HG02870 (cell line): ENCODE results near the gene CAMTA1.

Experiments
- ATAC-seq: cut with Tn5 transposase; IDR thresholded peaks from one replicate; pipeline ENCODE4 v1.9.1; 2021; ENCODE audit warnings: mild to moderate bottlenecking, moderate library complexity; ENCODE audit not compliant: unreplicated experiment

The CAMTA1 gene

DNA sequence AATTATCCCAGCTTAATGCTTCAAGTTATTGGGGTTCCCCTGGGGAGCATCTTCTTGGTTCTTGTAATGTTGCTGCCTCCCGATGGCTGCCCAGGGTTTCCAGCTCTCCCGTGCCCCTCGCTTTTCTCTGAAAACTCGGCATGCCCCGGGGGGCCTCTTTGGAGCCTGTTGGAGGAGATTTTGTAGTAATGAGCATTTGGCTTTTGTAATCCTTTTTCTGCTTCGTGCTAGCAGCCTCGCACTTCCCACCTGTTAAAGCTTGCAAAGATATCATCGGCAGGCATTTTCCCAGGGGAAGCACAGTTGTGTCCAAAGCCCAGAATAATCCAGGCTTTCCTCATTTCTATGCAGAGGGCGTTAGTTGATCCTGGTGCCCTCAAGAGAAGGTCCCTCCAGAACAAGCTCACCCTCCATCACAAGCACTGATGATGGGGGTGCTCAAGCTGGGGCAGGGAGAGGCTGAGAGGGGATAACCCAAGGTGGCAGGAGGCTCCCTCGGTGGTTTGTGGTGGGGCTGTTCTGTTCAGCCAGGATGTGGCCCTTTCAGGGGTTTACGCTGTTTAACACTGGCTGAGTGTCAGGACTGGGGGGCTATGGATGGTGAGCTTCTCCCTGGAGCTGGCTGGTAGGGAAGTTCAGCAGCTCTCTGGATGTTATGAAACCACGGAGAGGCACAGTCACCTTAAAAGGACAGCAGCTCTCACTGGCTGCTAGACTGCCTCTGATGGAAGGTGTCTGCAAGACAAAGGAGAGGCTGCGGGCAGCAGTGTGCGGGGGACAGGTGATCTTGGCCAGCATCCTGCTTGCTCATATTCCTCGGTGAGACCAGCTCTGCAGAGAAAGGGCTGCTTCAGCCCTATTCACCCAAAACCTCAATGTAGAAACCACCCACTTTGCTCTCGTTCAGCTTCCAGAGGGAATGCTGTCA lies 508.7 kb downstream of the CAMTA1 start:
- ATAC-seq, result no peak

DNA sequence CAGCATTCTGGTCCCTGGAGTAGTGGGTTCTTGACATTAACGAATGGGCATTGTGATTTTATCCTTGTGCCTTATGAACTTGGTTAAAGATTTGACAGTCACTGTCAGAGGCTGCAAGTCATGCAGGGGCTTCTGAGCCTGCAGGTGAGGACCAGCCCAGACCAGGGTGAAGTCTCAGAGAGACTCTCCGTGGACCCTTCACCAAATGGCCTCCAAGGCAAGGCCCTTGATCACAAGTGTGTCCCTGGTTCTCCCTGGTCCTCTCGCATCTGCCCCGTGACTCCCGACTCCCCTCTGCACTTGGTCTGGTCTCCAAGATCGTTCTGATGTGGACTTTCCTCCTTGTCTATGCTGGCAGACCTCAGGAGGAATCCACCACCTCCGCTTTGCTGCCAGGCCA lies 509.4 kb downstream of the CAMTA1 start:
- ATAC-seq, result no peak

DNA sequence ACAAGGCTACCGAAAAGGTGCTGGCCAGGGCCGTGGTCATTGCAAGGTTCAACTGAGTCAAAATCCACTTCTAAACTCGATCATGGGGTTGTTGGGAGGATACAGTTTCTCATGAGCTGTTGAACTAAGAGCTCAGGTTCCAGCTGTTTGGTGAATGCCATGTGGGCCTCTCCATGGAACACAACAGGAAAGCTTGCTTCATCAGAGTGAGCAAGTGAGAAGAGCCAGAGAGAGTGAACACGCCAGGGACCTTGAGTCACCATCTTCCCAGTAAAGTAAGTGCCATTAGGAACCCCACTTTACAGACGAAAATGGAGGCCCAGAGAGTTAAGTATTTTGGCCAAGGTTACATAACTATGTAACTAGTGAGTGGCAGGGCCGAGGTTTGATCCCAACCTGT lies 510.7 kb downstream of the CAMTA1 start:
- ATAC-seq, result no peak

DNA sequence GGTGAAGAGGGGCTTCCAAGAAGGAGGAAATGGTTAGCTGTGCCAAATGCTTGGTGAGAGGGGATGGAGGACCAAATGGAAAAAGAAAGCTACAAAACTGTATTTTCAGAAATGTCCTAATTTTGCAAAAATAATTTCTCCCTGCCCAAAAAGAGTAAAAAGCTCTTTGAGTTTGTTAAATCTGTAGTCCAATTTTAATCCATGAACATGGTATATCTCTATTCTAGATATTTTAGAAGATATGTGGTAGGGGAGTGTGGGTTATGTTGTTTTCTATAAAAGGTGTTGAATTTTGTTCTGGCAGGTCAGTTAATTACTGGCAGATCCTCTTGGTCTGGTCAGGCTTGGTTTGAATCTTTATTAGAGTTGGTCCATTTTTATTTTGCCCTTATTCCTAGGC lies 511.7 kb downstream of the CAMTA1 start:
- ATAC-seq, result no peak

DNA sequence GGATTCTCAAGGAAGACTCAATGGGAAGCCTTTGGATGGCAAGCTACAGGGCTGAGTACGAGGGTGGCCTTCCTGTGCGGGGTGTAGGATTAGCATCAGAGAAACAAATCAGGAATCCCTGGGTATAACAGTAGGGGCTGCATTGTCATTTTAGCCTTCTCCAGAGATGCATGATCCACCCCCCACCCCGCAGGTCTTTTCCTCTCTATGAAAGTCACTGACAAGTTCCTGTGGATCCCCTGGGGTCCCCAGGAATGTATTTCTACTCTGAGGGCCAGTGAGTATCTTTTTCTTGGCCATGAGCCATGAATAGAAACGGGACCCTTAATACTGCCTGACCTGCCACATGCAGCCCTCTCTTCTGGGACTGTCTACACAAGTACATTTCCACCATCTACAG lies 512.9 kb downstream of the CAMTA1 start:
- ATAC-seq, result no peak

DNA sequence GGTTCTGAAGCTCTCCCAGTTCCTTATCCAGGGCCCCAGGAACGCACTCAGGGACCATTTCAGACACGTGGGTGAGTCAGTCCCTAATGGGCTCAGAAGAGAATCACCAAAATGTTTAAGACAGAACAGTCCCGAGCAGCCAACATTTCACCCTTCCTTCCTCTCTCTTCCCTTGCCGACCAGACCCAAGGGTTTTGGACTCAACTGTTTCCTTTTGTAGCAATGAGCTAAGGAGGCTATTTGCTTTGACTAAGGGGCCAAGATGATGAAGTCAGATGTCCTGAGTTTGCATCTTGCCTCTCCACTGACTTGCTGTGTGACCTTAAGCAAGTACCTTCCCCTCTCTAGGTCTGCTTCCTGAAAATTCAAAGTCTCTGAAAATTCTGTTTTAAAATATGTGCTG lies 513.5 kb downstream of the CAMTA1 start:
- no peak for ATAC-seq

DNA sequence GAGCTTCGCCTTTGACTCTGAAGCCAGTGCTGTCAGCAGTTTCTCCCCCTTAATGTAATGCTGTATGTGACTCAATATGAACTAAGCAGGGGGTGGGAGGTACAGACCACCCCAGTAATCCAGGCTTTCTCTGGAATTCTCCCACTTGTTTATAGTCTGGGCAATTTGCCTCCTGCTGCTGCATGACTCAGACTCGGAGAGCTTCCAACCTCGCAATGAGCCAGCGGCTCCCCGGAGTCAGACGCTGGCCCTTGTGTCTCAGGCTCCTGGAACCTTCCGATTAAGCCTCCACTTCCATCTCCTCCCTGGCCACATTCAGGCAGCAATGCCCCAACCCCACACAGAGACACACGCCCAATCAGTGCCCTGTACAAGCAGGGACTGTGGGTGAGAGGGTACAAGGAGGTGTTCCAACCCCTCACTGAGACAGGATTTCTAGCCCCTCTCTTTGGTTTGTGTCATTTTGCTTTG lies 514.1 kb downstream of the CAMTA1 start:
- no peak for ATAC-seq

DNA sequence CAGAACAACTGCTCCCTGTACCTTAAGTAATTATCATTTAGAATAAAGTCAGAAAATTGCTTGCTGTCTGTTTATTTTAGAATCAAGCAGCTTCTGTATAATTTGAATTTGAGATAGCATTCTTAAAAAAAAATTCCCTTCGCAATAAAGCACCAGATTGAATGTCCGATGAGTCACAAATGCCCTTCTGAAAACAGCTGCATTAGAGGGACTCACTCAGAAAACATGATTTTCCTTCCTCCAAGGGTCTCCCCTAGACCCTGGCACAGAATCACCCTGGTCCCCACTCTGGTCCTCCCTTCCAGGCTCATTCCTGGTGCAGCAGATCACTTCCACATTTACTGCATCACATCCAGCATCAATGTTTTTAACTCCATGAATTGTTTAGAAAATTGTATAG lies 514.7 kb downstream of the CAMTA1 start:
- ATAC-seq, result no peak

DNA sequence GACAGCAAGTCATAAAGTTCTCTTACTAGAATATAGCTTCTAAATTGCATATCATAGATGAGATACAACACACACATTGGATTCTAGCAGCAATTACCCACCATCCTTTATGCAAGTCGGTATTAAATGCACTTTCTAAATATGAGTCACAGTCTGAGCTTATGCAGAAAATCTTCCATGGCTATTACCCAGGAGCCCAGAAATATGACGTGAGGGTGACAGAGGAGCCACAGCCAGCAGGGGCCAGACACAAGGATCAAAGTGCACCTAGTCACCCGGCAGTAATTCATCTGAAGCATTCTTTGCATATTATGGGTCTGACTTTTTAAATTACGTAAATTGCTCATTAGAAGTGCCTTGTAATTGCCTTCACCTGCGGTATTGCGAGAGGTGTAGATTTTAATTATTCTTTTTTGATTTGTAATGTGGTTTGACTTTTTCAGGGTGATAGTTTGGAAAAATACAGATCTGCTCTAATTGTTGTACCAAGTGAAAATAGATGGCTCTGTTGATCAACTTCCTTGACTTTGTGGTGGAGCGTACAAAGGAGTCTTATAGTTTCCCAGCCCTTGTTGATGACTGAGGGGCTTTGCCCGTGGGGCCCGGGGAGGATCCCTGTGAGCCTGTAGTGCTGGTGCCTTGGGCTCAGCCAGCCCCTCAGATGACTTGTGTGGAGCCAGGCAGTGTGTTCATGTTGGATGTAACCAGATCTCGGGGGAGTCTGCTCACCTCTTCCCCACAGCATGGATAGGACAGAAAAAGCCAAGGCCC lies 515.8 kb downstream of the CAMTA1 start:
- ATAC-seq, result no peak

DNA sequence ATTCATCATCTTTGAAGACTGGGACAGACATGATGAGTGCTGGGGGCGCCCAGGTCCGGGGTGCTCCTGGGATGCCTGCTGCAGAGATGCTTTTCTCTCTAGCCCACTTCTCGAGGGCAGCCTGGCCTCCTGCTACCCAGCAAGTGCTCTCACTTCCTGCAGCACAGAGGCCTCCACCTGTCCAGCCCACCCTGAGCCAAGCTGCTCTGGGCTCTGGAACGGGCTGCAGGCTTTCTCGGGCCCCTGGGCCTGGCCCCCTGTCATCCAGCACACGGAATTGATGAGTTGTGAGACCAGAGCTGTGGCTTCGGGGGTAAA lies 516.4 kb downstream of the CAMTA1 start:
- ATAC-seq, result no peak

DNA sequence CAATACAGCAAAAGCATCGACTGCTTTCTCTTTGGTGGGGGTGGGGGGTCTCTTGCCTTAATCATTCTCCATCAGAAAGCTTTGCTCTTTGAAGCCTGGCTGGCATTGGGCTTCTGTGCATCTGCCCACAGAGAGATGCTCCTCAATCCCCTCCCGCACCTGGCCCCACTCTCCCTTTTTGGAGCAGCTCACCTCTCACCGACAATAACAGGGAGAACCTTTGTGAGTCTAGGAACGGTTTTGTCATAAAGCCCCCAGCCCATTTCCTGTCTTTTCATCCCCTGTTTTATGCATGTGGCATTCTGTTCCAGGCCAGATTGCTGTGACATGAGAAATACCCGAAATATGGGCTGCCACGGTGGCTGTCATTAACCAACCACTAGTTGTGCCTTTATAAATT lies 516.9 kb downstream of the CAMTA1 start:
- ATAC-seq, result no peak

DNA sequence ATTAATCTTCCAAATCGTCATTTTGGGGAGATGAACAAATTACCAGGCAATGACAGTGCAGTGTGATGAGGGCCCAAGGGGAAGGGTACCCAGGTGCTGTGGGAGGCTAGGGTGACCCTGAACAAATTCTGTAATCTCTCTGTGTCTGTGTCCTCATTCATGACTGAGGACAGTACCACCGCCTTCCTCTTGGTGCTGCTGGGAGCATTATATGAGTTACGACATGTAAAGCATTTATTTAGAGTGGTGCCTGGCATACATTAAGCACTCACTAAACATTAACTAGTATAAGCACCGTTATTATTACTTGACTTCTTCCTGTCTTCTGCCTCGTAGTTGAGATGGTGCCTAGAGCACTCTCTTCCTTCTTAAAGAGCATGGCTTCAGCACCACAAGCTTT lies 517.6 kb downstream of the CAMTA1 start:
- no peak for ATAC-seq

DNA sequence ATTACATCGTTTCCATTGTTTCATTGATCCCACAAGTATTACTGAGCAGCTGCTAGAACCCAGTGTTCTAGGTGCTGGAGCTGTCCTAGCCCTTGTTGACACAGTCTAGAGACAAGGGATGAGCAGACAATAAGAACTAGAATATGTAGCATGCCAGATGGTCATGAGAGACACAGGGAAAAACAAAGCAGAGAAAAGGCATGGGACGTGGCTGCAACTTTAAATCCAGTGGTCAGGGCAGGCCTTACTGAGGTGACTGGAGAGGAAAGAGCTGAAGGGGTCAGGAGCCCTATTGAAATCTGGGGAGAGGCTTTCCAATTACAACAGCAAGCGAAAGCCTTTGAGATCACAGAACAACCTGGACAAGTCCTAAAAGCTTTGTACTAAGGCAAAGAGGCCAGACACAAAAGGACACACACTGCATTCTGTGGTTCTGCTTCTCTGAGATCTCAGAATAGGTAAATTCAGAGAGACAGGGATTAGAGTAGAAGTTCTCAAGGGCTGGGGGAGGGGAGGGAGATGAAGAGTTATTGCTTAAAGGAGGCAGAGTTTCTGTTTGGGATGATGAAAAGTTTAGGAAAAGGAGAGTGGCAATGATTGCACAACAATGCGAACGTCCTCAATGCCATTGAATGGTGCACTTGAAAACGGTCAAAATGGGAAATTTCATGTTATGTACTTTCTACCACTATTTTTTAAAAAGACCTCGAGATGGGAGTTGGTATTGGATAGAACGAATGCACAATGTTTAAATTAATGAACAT lies 518.5 kb downstream of the CAMTA1 start:
- no peak for ATAC-seq

DNA sequence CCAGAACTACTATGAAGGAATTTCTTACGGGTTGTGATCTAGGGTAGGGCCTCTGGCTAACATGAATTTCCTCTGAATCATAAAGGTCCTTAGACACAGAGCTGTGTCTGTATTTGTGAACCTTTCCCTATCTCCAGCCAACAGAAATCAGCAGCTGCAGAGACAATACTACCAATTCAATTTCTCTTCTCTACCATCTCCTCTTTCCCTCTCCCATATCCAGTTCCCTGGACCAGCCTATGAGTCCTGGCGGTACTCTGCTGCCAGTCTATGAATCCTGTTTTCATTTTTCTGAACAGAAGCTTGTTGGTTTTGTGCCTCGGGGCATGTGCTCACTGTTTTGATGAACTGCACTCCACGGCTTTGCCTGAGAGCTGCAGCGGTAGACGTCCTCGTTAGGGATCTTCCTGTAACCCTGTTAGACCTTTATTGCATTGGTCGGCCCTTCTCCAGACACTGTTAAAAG lies 527.9 kb downstream of the CAMTA1 start:
- ATAC-seq, result no peak

DNA sequence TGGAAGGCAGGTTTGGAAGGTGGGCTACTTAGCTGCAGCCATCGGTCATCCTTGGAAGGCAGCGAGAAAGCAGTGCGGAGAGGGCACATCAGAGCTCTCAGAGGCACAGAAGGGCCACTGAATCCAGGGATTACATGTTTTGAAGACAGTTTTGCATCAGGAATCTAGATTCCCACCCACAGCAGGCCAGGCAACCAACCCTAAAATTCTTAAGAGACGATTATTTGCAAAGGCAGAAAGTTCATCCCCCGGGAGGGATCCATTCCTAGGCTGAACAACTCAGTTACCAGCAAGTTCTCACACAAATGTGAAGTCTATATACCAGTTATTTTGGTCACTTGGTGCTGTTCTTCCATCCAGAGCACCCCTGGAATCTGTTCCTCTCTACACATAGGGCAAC lies 528.6 kb downstream of the CAMTA1 start:
- no peak for ATAC-seq

DNA sequence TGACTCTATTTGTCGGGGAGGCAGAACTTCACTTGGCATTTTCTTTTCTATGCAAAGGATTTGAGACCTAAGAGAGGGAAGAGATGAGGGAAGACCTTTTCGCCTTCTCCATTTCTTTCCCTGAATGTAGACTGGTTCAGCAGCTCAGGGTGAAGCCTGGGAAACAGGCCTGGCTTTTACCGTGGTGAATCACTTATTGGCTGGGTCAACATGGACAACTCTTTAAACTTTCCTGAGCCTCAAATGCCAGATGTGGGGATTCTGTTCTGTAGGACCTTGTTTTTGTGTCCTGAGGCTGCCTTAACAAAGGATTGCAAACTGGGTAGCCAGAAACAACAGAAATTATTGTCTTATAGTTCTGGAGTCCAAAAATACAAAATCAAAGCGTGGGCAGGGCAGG lies 530.1 kb downstream of the CAMTA1 start:
- ATAC-seq, result no peak

DNA sequence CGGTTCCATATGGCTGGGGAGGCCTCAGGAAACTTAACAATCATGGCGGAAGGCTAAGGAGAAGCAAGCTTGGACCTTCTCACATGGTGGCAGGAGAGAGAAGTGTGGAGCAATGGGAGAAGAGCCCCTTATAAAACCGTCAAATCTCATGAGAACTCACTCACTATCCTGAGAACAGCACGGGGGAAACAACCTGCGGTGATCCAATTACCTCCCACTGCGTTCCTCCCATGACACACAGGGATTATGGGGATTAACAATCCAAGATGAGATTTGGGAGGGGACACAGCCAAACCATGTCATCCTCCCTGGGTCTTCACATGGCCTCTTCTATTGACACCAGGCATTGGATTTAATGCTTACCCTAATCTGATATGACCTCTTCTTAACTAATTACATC lies 530.7 kb downstream of the CAMTA1 start:
- no peak for ATAC-seq

DNA sequence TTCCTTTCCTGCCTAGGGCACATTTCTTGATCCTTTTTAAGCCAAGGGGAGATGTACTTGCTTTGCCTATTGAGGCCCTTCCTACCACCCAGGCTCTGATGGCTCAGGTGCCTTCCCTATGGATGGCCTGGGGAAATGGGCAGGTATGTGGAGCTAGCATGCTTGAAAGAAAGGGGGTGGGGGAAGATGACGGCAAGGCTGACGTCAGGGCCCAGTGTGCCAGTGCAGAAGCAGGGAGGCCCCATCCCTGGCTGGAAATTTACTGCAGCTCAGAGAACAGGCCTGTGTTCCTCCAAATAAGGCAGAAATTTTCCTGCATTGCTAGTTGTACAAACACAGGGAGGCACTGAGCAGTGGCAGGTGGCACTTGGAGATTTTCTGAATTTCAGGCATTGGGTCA lies 532.6 kb downstream of the CAMTA1 start:
- no peak for ATAC-seq

DNA sequence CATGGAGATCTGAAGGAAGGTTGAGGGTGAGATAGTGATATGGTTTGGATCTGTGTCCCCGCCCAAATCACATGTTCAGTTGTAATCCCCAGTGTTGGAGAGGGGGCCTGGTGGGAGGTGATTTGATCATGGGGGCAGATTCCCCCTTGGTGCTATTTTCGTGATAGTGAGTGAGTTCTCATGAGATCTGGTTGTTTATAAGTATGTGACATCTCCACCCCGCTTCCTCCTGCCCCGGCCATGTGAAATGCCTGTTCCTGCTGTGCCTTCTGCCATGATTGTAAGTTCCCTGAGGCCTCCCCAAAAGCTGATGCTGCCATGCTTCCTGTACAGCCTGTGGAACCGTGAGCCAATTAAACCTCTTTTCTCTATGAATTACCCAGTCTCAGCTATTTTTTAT lies 533.9 kb downstream of the CAMTA1 start:
- ATAC-seq, result no peak

DNA sequence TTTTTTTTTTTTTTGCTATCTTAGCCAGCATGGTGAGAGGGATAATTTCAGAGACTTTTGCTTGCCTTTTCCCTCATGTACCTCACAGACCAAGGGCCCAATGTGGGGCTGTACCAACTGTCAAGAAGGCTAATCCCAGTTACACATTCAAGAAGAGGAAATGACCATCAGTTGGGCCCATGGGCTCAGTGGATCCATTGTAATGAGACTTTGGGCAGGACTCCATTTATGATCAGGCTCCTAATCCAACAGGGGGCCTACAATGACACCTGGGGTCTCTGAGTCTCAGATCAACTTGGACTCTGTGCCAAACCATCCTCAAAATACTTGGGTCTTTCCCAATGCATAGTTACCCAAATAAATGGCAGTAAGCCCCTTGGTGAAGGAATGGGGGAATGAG lies 535.4 kb downstream of the CAMTA1 start:
- ATAC-seq, result no peak

DNA sequence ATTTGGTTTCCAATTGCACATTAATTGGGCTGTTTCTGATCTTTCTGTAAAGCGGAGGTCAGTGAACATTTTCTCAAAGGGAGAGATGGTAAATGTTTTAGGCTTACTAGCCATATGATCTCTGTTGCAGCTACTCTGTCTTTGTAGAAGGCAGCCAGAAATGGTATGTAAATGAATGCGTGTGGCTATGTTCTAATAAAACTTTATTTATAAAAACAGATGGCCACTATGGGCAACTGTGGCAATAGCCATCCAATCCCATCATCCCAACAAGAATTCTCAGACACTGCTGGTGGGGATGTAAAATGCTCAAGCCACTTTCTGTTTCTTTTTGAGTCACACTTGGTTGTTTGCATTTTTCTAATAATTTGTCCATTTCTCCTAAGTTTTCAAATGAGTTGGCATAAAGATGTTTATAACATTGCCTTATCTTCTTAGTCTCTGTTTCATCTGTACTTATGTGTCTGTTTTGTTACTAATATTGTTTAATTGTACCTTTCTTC lies 537.1 kb downstream of the CAMTA1 start:
- no peak for ATAC-seq
